Activated T-helper 1 cell treated with anti-CD3 and anti-CD28 coated beads, Interleukin-12 subunit alpha, Interleukin-12 subunit beta, Interleukin-2, Interleukin-4 antibody, amounts not matched to agents 30 ng/mL and 10 ng/mL and 1 ng/mL, durations not matched to agents 14 hours and 24 hours and 36 hours (primary cell): ENCODE results near the gene PKHD1. TPM values are rescaled to one million over a fixed set of nuclear protein-coding genes. Genes with fewer than 3 reads are reported as not detected.
"Not testable (repeated sequence)": the region's sequence is repeated elsewhere in the genome, so short reads cannot be mapped to it uniquely, and the experiment has no call there.

Source experiments
- DNase-seq: peaks from one replicate; pipeline ENCODE4 v3.0.0; 2021; ENCODE audit warnings: low spot score
- H3K27ac Mint-ChIP-seq: one replicate; pipeline ENCODE4 v1.8.0; 2021; ENCODE audit warnings: mild to moderate bottlenecking, mixed read lengths
- H3K27me3 Mint-ChIP-seq: one replicate; pipeline ENCODE4 v1.8.0; 2022; ENCODE audit warnings: mild to moderate bottlenecking, moderate library complexity, mixed read lengths; ENCODE audit not compliant: insufficient read depth
- H3K36me3 Mint-ChIP-seq: one replicate; pipeline ENCODE4 v1.8.0; 2021; ENCODE audit warnings: low read depth, mixed read lengths
- H3K4me1 Mint-ChIP-seq: one replicate; pipeline ENCODE4 v1.8.0; 2021; ENCODE audit warnings: low read depth, mixed read lengths
- H3K4me3 Mint-ChIP-seq: one replicate; pipeline ENCODE4 v1.8.0; 2021; ENCODE audit warnings: mild to moderate bottlenecking, moderate library complexity, mixed read lengths
- H3K9me3 Mint-ChIP-seq: one replicate; pipeline ENCODE4 v1.8.0; 2021; ENCODE audit warnings: mixed read lengths
- intact Hi-C: fragments of 100-400 bp; cut with micrococcal nuclease; formaldehyde crosslinking; loops from one replicate; pipeline ENCODE4 v1.15.1; 2024
- total RNA-seq: library from RNA; stranded (reverse); gene quantifications from 2 replicates; pipeline ENCODE4 v1.2.3, GENCODE V29; 2022

Gene PKHD1
- total RNA-seq, 1 donor from 2014 or later: not detected

DNA sequence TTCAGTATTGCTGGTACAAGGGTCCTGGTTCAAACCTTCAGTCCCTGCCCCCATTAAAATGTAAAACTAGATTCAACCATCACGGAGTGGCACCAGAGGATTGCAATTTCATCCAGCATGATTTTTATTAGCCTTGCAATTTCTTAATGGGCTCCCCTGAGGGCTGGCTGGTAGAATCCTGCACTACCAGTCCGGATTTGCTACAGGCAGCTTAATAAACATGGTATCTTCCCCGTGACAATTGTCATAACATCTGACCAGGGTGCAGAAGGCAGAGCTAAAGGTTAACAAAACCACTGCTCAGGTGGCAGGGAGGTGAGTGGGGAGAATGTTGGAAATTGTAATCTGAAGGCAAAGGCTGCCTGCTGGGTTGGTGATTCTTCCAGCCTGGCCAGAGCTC, 94.5 kb downstream of the PKHD1 start:
- no peak for DNase-seq
- Mint-ChIP-seq H3K4me1 (no peaks in the 10 kb centered on the region), H3K27me3 (no peaks in the 10 kb centered on the region)

DNA sequence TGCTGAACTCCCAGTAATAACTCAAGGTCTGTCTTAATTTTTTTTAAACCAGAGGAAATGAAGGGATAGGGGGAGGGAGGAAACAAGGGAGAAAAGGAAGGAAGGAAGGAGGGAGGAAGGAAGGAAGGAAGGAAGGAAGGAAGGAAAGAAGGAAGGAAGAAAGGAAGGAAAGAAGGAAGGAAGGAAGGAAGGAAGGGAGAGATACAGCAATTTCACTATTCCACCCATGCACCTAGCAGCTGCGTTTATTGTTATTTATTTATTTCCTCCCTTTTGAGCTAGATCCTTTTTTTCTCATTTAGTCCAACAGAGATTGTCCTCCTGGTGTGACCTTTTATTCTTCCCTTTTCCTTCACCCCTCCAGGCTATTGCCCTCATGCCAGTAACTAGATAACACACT, 97.6 kb downstream of the PKHD1 start:
- H3K4me1 Mint-ChIP-seq: no peaks in the 10 kb centered on the region
- H3K36me3 Mint-ChIP-seq: no peaks in the 10 kb centered on the region
- no peaks in the 10 kb centered on the region for H3K27me3 Mint-ChIP-seq
- peaks cover 4% of the 10 kb centered on the region for H3K9me3 Mint-ChIP-seq
- no peak overlapping the region for H3K4me3 Mint-ChIP-seq
- intact Hi-C loops: no loop called here
- no peak for DNase-seq
- no peak overlapping the region for H3K27ac Mint-ChIP-seq

More for the DNA sequence above, 94.5 kb downstream of the PKHD1 start:
- no peak overlapping the region for H3K4me3 Mint-ChIP-seq
- H3K36me3 Mint-ChIP-seq: no peaks in the 10 kb centered on the region
- intact Hi-C loops: no loop called here
- H3K9me3 Mint-ChIP-seq: peaks cover 4% of the 10 kb centered on the region
- no peak overlapping the region for H3K27ac Mint-ChIP-seq

DNA sequence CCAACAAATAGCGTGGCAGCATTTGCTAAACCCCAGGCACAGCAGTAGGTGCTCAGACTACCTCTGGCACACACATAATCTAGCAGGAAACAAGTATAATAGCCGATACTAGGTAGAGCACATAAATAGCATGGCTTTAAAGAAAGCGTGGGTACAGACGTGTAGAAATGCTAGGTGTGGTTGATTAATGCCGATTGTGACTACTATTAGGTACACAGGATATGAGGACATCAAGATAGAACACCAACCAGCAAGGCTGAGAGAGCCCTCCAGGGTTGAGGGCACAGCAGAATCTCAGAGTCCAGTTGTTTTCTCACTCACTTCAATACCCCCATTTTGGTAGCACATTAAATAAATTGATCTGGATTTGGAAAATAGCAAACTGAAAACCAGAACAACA, 100.5 kb downstream of the PKHD1 start:
- no peak overlapping the region for H3K27ac Mint-ChIP-seq
- H3K36me3 Mint-ChIP-seq: no peaks in the 10 kb centered on the region
- H3K4me3 Mint-ChIP-seq: no peak overlapping the region
- no peaks in the 10 kb centered on the region for H3K4me1 Mint-ChIP-seq
- H3K27me3 Mint-ChIP-seq: no peaks in the 10 kb centered on the region
- peaks cover 4% of the 10 kb centered on the region for H3K9me3 Mint-ChIP-seq
- DNase-seq: no peak
- intact Hi-C loops: no loop called here

DNA sequence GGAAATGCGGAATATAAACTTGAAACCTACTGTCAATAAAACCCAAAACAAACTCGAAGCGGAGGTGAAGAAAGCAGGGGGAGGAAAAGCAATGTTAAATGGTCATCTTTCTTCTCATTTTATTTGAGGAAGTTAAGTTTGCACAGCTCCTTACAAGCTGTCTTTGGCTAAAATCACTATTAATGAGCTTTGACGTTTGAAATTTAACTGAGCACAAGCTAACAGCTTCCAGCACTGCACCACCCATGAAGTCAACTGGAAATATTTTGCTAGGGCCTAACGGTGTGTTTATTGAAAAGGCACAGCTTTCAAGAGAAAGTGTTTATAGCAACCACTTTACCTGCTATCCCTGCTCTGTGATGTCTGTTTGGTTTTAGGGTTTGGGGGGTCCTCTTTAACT, 103.8 kb downstream of the PKHD1 start:
- Mint-ChIP-seq H3K9me3 (no peaks in the 10 kb centered on the region), H3K27ac (no peak overlapping the region), H3K4me3 (no peak overlapping the region), H3K36me3 (no peaks in the 10 kb centered on the region), H3K27me3 (no peaks in the 10 kb centered on the region), H3K4me1 (no peaks in the 10 kb centered on the region)
- intact Hi-C loops: no loop called here
- no peak for DNase-seq

DNA sequence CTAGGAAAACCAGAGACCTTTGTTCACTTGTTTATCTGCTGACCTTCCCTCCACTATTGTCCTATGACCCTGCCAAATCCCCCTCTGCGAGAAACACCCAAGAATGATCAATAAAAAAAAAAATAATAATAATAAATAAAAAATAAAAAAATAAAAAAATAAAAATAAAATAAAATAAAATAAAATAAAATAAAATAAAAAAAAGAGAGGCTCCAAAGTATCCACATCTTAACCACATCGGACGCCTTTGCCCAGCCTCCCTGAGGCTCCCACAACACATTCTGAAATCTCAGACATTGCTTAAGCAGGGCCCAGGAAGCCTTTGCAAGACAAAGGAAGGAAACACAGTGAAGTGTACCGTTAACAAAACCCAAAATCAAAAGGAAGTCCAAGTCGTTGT, 104.7 kb downstream of the PKHD1 start:
- DNase-seq, intact Hi-C loops, H3K9me3 Mint-ChIP-seq, H3K4me1 Mint-ChIP-seq, H3K36me3 Mint-ChIP-seq, H3K27ac Mint-ChIP-seq, H3K27me3 Mint-ChIP-seq, H3K4me3 Mint-ChIP-seq: not testable (repeated sequence)

DNA sequence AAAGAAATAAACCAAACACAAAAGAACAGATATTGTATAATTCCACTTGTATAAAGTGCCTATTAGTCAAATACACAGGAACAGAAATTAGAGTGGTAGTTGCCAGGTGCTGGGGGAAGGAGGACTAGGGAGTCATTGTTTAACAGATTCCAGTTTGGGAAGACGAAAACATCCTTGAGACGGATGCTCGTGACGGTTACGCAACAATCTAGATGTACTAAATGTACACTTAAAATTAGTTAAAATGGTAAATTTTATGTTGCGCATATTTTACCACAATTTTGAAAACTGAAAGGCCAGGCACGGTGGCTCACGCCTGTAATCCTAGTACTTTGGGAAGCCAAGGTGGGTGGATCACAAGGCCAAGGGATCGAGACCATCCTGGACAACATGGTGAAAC, 111.0 kb downstream of the PKHD1 start:
- H3K27ac Mint-ChIP-seq: no peak overlapping the region

DNA sequence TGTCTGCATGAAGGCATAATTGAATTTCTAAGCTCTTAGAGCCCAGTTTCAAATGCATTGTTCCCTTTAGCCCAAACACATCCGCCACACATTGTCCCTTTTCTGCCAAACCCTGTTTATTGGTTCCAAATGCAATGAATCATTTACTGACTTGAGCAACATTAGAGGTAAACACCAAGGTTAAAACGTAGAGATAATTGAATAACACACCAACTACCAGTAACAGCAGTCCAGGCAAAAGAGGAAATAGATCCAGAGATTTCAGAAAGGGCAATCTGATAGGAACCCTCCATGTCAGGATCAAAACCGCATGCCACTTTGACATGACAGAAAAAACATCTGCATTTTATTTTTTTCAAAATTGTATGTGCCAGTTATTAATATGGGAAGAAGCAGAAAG, 114.8 kb downstream of the PKHD1 start:
- Mint-ChIP-seq H3K27ac (no peak overlapping the region), H3K36me3 (no peaks in the 10 kb centered on the region), H3K9me3 (no peaks in the 10 kb centered on the region), H3K4me1 (no peaks in the 10 kb centered on the region), H3K27me3 (no peaks in the 10 kb centered on the region), H3K4me3 (no peak overlapping the region)
- DNase-seq: no peak
- intact Hi-C loops: no loop called here

More for the DNA sequence above, 111.0 kb downstream of the PKHD1 start:
- no peaks in the 10 kb centered on the region for H3K27me3 Mint-ChIP-seq
- intact Hi-C loops: no loop called here
- no peak overlapping the region for H3K4me3 Mint-ChIP-seq
- H3K9me3 Mint-ChIP-seq: no peaks in the 10 kb centered on the region
- no peak for DNase-seq
- H3K36me3 Mint-ChIP-seq: no peaks in the 10 kb centered on the region
- H3K4me1 Mint-ChIP-seq: no peaks in the 10 kb centered on the region

DNA sequence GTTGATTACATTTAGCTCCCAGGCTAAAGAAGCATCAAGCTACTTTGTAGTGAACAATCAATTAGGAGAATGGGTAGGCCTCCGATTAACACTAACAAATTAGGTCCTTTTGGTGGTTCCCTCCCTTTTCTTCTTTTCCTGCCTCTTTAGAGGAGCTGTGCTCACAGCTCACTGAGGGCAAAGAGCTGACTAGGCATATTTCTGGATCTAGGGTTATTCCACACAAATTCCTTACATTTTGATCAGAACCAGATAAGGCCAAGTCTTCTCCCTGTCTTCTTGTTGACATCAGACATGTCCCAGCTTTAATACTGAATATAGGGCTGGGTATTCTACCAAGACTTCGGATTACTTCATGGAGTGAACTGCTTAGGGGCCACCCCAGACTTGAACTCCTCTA, 119.1 kb downstream of the PKHD1 start:
- H3K9me3 Mint-ChIP-seq: no peaks in the 10 kb centered on the region
- intact Hi-C loops: no loop called here
- no peak overlapping the region for H3K27ac Mint-ChIP-seq
- H3K36me3 Mint-ChIP-seq: no peaks in the 10 kb centered on the region
- no peak overlapping the region for H3K4me3 Mint-ChIP-seq
- H3K4me1 Mint-ChIP-seq: no peaks in the 10 kb centered on the region
- no peak for DNase-seq
- peaks cover 5% of the 10 kb centered on the region for H3K27me3 Mint-ChIP-seq

DNA sequence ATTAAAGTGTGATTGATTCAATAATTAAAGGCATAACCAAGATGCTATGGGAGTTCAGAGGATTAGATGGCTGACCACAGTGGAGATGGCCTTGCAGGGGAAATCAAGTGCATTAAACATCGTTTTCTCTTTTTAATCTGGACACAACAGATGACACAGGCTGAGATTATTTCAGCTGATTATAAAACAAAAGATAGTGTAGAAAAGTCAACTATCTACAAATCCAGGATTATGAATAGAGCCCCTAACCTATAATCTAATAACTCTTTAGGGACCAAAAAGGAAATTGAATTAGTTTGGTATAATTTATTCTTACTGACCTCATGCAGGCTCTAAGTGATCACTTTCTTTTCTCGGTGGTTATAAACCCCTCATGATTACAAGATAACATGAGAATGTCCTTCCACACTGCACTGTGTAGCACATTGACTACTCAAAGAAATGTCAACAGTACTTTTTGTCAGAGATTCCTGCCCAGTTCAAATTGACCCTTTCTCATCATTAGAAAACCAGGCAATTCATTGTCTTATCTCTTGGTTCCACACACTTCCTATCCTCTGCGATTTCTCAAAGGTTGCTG, 122.1 kb downstream of the PKHD1 start:
- H3K27me3 Mint-ChIP-seq: peaks cover 8% of the 10 kb centered on the region
- no peaks in the 10 kb centered on the region for H3K36me3 Mint-ChIP-seq
- H3K9me3 Mint-ChIP-seq: no peaks in the 10 kb centered on the region

DNA sequence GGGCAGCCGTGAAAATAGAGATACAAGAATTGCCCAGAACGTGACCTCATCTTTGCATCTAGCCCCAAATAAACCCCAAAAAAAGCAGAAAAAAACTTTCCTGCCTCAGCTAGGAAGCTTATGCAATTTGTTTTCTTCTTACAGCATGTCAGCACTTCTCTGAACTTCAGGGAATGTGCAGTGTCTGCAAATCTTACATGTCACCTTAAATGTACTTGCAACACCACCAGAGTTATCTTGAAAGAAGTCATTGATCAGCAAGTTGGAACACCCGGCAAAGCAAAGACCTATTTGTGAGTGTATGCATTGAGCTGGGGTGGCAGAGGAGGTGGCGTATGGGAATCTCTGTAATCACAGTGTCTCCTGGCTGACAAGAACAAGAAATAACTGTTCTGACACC, 123.4 kb downstream of the PKHD1 start:
- no peak for DNase-seq
- Mint-ChIP-seq H3K27ac (no peak overlapping the region), H3K27me3 (peaks cover 12% of the 10 kb centered on the region), H3K9me3 (no peaks in the 10 kb centered on the region), H3K4me1 (peaks cover 5% of the 10 kb centered on the region), H3K4me3 (no peak overlapping the region), H3K36me3 (no peaks in the 10 kb centered on the region)
- intact Hi-C loops: no loop called here

More for the DNA sequence above, 122.1 kb downstream of the PKHD1 start:
- no peak for DNase-seq
- Mint-ChIP-seq H3K27ac (no peak overlapping the region), H3K4me3 (no peak overlapping the region), H3K4me1 (no peaks in the 10 kb centered on the region)
- intact Hi-C loops: no loop called here

DNA sequence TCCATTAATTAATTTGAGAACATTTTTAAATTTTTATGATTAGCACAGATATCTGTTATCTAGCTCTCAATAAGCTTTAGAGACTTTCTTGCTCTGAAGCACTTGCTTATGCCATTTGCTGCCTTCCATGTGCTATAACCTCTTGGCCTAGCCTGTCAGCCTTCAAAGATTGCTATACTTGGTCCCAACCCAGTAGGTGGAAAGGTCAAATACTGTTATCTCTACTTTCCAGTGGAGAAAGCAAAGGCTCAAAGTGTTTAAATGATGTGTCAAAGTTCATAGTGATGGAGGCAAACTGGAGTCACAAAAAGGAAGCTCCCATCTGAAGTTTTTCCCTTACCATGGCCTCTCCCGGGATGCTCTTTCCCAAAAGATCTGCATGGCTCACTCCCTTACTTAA, 125.1 kb downstream of the PKHD1 start:
- Mint-ChIP-seq H3K27ac (no peak overlapping the region), H3K36me3 (no peaks in the 10 kb centered on the region), H3K4me1 (peaks cover 5% of the 10 kb centered on the region), H3K27me3 (peaks cover 19% of the 10 kb centered on the region), H3K9me3 (no peaks in the 10 kb centered on the region), H3K4me3 (no peak overlapping the region)
- no peak for DNase-seq
- intact Hi-C loops: no loop called here

DNA sequence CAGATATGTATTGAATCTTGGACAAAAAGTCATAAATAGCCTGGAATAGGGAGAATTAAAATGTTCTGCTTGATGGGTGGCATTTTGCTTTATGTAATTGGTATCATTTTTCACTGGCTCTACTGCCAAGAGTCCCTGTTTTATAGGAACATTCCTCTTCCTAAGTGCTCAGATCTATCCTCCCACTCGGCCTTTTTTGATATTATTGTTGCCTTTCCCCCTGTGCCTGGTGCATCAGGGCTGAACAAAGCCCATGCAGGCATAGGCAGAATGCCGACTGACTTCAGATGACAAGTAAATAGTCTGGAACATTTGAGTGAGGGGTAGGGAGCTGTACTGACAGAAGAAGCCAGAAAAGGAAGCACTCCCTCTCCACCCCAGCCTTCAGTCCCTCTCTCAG, 127.0 kb downstream of the PKHD1 start:
- DNase-seq: no peak
- H3K36me3 Mint-ChIP-seq: no peaks in the 10 kb centered on the region
- no peaks in the 10 kb centered on the region for H3K9me3 Mint-ChIP-seq
- peaks cover 19% of the 10 kb centered on the region for H3K27me3 Mint-ChIP-seq
- intact Hi-C loops: no loop called here
- H3K4me1 Mint-ChIP-seq: peaks cover 5% of the 10 kb centered on the region
- H3K27ac Mint-ChIP-seq: no peak overlapping the region
- no peak overlapping the region for H3K4me3 Mint-ChIP-seq

DNA sequence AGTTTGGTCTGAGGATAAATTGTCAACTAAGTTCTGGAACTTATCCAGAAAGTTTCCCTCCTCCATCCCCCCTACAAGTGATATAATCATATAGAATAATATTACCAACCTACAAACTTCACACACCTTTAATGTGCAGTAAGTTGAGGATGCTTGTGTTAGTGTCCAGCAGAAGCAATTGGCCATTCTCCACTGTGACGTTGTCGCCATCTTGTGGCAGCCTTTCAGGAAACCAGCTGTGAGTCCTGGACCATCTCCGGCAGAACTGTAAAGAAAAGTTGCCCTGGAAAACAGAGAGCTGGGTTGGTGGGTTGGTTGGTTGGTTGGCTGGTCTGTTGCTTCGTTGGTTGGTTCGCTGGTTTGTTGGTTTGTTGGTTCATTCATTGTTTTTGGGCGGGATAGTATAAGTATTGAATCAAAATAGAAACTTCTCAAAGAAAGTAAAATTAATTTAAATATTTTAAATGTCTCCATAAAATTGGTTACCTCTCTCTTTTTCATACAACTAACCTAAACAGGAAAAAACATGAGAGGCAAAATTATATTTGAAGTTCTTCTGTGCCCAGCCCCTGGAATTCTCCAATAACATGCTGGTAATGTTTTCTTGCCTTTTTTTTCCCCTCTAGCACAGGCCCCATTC, 127.5 kb downstream of the PKHD1 start:
- peak; percentile 5 for DNase-seq
- no peak overlapping the region for H3K4me3 Mint-ChIP-seq
- H3K36me3 Mint-ChIP-seq: no peaks in the 10 kb centered on the region
- no peak overlapping the region for H3K27ac Mint-ChIP-seq
- no peaks in the 10 kb centered on the region for H3K9me3 Mint-ChIP-seq
- H3K27me3 Mint-ChIP-seq: peaks cover 19% of the 10 kb centered on the region
- H3K4me1 Mint-ChIP-seq: peaks cover 5% of the 10 kb centered on the region
- intact Hi-C loops: loop anchor here (1.0 to 10.0 kb wide), 2 partner anchors 105 to 1835 kb away; no protein-coding TSS in a partner anchor

DNA sequence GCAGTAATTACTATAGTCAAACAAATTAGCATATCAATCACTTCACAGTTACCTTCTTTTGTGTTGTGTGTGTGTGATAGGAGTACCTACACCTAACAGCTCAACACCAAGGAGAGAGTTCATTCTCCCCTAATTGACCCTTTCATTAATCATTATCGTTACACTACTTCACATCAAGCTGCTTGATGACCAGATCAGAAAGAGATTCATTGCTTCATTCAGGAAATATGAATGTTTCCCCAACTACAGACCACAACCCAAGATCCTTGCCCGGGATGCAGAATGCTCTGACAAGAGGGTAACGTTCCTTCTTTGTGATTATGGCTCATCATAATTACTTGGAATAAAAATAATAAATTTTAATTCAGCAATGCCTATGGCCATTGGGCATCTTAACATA, 132.7 kb downstream of the PKHD1 start:
- DNase-seq: no peak
- intact Hi-C loops: loop anchor here (10.0 kb wide), 1 partner anchor 1830 kb away; no protein-coding TSS in a partner anchor
- Mint-ChIP-seq H3K27me3 (peaks cover 14% of the 10 kb centered on the region), H3K4me3 (no peak overlapping the region), H3K4me1 (peaks cover under 1% of the 10 kb centered on the region), H3K27ac (no peak overlapping the region), H3K9me3 (no peaks in the 10 kb centered on the region), H3K36me3 (no peaks in the 10 kb centered on the region)
